Measurements from ENCODE around the gene LEMD2.

LEMD2 gene

GRCh38 chr6:33759887-33760629 is 28.9 kb downstream of the LEMD2 start:
- CTCF ChIA-PET, result interaction anchor here (1.0 to 23.3 kb wide), 10 partner anchors 8 to 306 kb away, joined by 3 to 584 read pairs (median 6); partner anchors contain the start of genes BAK1, IP6K3 and UQCC2
- TF ChIP-seq, protein P1, sequence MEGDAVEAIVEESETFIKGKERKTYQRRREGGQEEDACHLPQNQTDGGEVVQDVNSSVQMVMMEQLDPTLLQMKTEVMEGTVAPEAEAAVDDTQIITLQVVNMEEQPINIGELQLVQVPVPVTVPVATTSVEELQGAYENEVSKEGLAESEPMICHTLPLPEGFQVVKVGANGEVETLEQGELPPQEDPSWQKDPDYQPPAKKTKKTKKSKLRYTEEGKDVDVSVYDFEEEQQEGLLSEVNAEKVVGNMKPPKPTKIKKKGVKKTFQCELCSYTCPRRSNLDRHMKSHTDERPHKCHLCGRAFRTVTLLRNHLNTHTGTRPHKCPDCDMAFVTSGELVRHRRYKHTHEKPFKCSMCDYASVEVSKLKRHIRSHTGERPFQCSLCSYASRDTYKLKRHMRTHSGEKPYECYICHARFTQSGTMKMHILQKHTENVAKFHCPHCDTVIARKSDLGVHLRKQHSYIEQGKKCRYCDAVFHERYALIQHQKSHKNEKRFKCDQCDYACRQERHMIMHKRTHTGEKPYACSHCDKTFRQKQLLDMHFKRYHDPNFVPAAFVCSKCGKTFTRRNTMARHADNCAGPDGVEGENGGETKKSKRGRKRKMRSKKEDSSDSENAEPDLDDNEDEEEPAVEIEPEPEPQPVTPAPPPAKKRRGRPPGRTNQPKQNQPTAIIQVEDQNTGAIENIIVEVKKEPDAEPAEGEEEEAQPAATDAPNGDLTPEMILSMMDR (IDR thresholded peaks at IDR 0.05; ENCODE audit: insufficient read depth, low read length, missing control alignments), result no peak
- no peak for DNase-seq (ENCODE audit: low read depth, low spot score)
- POLR2A ChIA-PET, result interaction anchor here (1.3 kb wide), 1 partner anchor 11 kb away, joined by 3 read pairs; no protein-coding TSS in a partner anchor
- H3K4me3 ChIP-seq (ENCODE audit: low read depth, low read length), result no peak overlapping the region

DNA sequence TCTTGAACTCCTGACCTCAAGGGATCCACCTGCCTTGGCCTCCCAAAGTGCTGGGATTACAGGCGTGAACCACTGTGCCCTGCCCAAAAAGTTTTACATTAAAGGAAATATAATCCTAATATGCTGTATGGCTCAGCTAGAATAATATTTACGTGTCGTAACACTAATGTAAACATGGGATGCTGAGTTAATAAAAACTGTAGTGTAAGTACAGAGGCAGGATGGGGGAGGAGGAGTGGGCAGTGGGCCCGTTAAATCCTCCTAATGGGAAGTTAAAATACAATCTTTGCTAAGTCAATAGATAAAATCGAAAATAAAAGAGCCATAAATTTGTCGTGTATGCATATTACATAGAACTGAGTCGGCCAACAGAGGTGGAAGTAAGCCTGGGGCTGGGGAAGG is 30.1 kb downstream of the LEMD2 start:
- ChIA-PET POLR2A (interaction anchor here (1.3 kb wide), 1 partner anchor 12 kb away, joined by 3 read pairs; no protein-coding TSS in a partner anchor), CTCF (interaction anchor here (1.2 to 23.3 kb wide), 5 partner anchors 10 to 171 kb away, joined by 4 to 584 read pairs (median 10); partner anchors contain the start of genes IP6K3 and UQCC2)
- no peak overlapping the region for H3K4me3 ChIP-seq (ENCODE audit: low read depth, low read length)
- no peak for DNase-seq (ENCODE audit: low read depth, low spot score)
- TF ChIP-seq, protein P1 (IDR thresholded peaks at IDR 0.05; ENCODE audit: insufficient read depth, low read length, missing control alignments), result no peak

DNA sequence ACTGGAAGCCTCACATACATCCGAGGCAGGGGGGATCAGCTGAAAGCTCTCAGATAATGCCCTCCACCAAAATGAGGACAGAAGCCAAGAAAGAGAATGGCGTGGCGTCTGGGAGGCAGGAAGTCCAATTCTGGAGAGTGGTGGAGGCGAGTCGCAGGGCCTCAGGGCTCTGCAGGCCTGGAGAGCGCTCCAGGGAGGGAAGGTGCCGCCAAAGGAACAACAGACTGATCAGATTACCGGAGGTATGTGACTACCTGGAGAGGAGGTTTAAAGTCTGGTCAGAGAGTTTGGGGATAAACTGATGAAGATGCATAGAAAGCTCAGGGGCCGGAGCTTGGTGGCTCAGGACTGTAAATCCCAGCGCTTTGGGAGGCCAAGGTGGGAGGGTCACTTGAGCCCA is 31.0 kb downstream of the LEMD2 start:
- CTCF ChIA-PET, result interaction anchor here (0.8 to 23.3 kb wide), 4 partner anchors 4 to 168 kb away, joined by 3 to 584 read pairs (median 294); partner anchors contain the start of gene IP6K3
- no peak for DNase-seq (ENCODE audit: low read depth, low spot score)
- POLR2A ChIA-PET, result no interaction called here

GRCh38 chr6:33757113-33757512 is 31.8 kb downstream of the LEMD2 start:
- POLR2A ChIA-PET, result no interaction called here
- CTCF ChIA-PET, result interaction anchor here (0.8 to 23.3 kb wide), 4 partner anchors 5 to 167 kb away, joined by 3 to 584 read pairs (median 294); partner anchors contain the start of gene IP6K3
- no peak for DNase-seq (ENCODE audit: low read depth, low spot score)
- TF ChIP-seq, protein P1 (IDR thresholded peaks at IDR 0.05; ENCODE audit: insufficient read depth, low read length, missing control alignments), result no peak
- H3K4me3 ChIP-seq (ENCODE audit: low read depth, low read length), result no peak overlapping the region

More for the DNA sequence above, 31.0 kb downstream of the LEMD2 start:
- H3K4me3 ChIP-seq (ENCODE audit: low read depth, low read length), result no peak overlapping the region
- TF ChIP-seq, protein P1 (IDR thresholded peaks at IDR 0.05; ENCODE audit: insufficient read depth, low read length, missing control alignments), result no peak

DNA sequence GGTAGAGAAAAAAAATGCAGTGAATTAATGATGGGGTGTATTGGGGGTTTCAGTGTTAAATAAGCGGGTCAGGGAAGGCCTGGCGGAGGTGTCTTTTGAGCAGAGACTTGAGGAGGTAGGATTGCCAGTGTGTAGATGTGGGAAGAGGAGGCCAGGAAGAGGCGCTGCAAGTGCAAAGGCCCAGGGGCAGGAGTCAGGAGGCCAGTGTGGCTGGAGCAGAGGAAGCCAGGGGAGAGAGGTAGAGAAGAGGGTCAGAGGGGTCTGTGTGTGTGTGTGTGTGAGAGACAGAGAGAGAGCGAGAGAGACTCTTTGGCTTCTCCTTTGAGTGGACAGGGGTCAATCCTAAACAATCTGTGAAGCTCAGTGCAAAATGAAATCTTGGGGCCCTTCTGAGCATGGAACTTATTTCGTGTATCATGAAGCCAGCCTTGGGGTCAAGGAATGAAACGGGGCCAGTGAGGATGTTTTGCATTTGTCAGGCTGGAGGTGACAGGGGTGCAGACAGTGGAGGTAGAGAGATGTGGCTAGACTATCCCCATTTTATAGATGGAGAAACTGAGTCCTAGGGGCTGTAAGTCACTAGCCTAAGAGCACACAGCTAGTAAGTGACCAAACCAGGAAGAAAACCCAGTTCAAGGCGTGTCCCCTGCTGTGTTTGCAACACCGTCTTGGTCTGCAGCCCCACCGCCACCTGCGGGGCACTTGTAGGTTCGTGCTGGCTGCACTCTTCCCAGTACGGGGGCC is 32.5 kb downstream of the LEMD2 start:
- H3K4me3 ChIP-seq (ENCODE audit: low read depth, low read length), result no peak overlapping the region
- CTCF ChIA-PET, result interaction anchor here (21.8 to 23.3 kb wide), 2 partner anchors 6 to 9 kb away, joined by 584 read pairs; partner anchors contain the start of gene IP6K3
- DNase-seq (ENCODE audit: low read depth, low spot score), result no peak
- TF ChIP-seq, protein P1 (IDR thresholded peaks at IDR 0.05; ENCODE audit: insufficient read depth, low read length, missing control alignments), result no peak
- POLR2A ChIA-PET, result no interaction called here

All from AG04449 (cell line).